ENCODE measurements around the gene TGFB2.

GRCh38 chr1:218346391-218347204, 1.5 kb downstream of the TGFB2 start:
- TF ChIP-seq CTCF (optimal IDR thresholded peaks at IDR 0.05 in 1 of 3, IDR thresholded peaks at IDR 0.05 in 1 of 3, conservative IDR thresholded peaks at IDR 0.05 in 1 of 3; ENCODE audit: extremely low read depth in 1 of 3, insufficient read depth in 2 of 3, low read length in 3 of 3) (no peak), EZH2 (IDR thresholded peaks at IDR 0.05; ENCODE audit: low read length) (no peak)

Data from keratinocyte (primary cell).